SK-N-SH (cell line): Measurements from ENCODE around the gene CCDC144A.

Experiments
- CTCF ChIP-seq: fragments of 200-600 bp; sonication (generic); IDR thresholded peaks from 2 replicates; pipeline ENCODE4 v1.6.1; 2017; ENCODE audit warnings: antibody characterized with exemption, mild to moderate bottlenecking, moderate library complexity
- FOXJ3 ChIP-seq: sonication (generic); formaldehyde crosslinking; IDR thresholded peaks from 2 replicates; pipeline ENCODE4 v1.5.1; 2020; ENCODE audit warnings: mild to moderate bottlenecking, missing genetic modification reagents
- JUND ChIP-seq: IDR thresholded peaks from 2 replicates; pipeline ENCODE4 v1.4.0; 2012
- MXI1 ChIP-seq: IDR thresholded peaks from 2 replicates; pipeline ENCODE4 v1.6.1; 2012; ENCODE audit warnings: mild to moderate bottlenecking, low read depth, low read length, improper control_type of control experiment
- NFIC ChIP-seq: IDR thresholded peaks from 2 replicates; pipeline ENCODE4 v1.4.0; 2012; ENCODE audit warnings: borderline replicate concordance
- POLR2AphosphoS5 ChIP-seq: IDR thresholded peaks from 2 replicates; pipeline ENCODE4 v1.6.1; 2012; ENCODE audit warnings: low read depth, low read length
- RAD21 ChIP-seq: IDR thresholded peaks from 2 replicates; pipeline ENCODE4 v1.6.1; 2012; ENCODE audit warnings: mild to moderate bottlenecking, low read length
- REST ChIP-seq: IDR thresholded peaks from 2 replicates; pipeline ENCODE4 v1.6.1; 2012; ENCODE audit warnings: mild to moderate bottlenecking, low read depth, low read length, moderate library complexity
- USF1 ChIP-seq: IDR thresholded peaks from 2 replicates; pipeline ENCODE4 v1.4.0; 2012; ENCODE audit warnings: low read depth, borderline replicate concordance
- ZBTB33 ChIP-seq: IDR thresholded peaks from 2 replicates; pipeline ENCODE4 v1.4.0; 2012; ENCODE audit warnings: low read depth, borderline replicate concordance

- TF ChIP-seq MXI1 = no peak
- TF ChIP-seq NFIC = no peak
- no peak for TF ChIP-seq CTCF
- no peak for TF ChIP-seq JUND
- no peak for TF ChIP-seq ZBTB33
- TF ChIP-seq POLR2AphosphoS5 = no peak
- no peak for TF ChIP-seq USF1
- TF ChIP-seq REST = no peak
- TF ChIP-seq RAD21 = no peak
- no peak for TF ChIP-seq FOXJ3 (CRISPR knock-in tag)
Observed at GRCh38 chr17:16817201-16817600, 127.2 kb downstream of the CCDC144A start.
